ENCODE data around the gene EIF4E3. TPM values are rescaled to one million over a fixed set of nuclear protein-coding genes. Genes with fewer than 3 reads are reported as not detected.

Gene EIF4E3
- total and polyA plus RNA-seq, 7 donors = 14.8 to 35.3 (median 30.1) TPM

- TF ChIP-seq POLR2A (IDR thresholded peaks at IDR 0.05) (no peak), EP300 (IDR thresholded peaks at IDR 0.05) (no peak), POLR2AphosphoS5 (IDR thresholded peaks at IDR 0.05) (no peak), CTCF (IDR thresholded peaks at IDR 0.05) (no peak)
- Histone ChIP-seq H3K27ac (no peak overlapping the region), H3K27me3 (no peaks in the 10 kb centered on the region), H3K4me3 (no peak overlapping the region), H3K9me3 (no peaks in the 10 kb centered on the region), H3K4me1 (peaks cover 0 to 9% (median 2%) of the 10 kb centered on the region in 4 donors), H3K36me3 (peaks cover 0 to 25% (median 0%) of the 10 kb centered on the region in 4 donors)
- intact Hi-C loops (cut with DNase I) = no loop called here
- 85 to 86% methylated on average over 7 of the region's 7 CpGs for WGBS, 2 donors
- no peak for DNase-seq
These were observed 16.6 kb downstream of the EIF4E3 start for GRCh38 chr3:71708476-71709105.

- intact Hi-C loops (cut with DNase I) = no loop called here
- no peak for TF ChIP-seq POLR2A (IDR thresholded peaks at IDR 0.05)
- TF ChIP-seq POLR2AphosphoS5 (IDR thresholded peaks at IDR 0.05) = no peak
- TF ChIP-seq EP300 (IDR thresholded peaks at IDR 0.05) = no peak
- TF ChIP-seq CTCF (IDR thresholded peaks at IDR 0.05) = no peak
- H3K27me3 ChIP-seq = no peaks in the 10 kb centered on the region
- DNase-seq = no peak
- WGBS, 2 donors = 92% methylated on average over 5 of the region's 5 CpGs
- peaks cover 0 to 9% (median 2%) of the 10 kb centered on the region in 4 donors for H3K4me1 ChIP-seq
- H3K36me3 ChIP-seq = peaks cover 0 to 25% (median 0%) of the 10 kb centered on the region in 4 donors
- no peak overlapping the region for H3K4me3 ChIP-seq
- H3K9me3 ChIP-seq = no peaks in the 10 kb centered on the region
- H3K27ac ChIP-seq = no peak overlapping the region
These were observed 17.6 kb downstream of the EIF4E3 start for GRCh38 chr3:71707595-71707994.

- H3K27ac ChIP-seq = no peak overlapping the region
- no peak overlapping the region for H3K4me3 ChIP-seq
- TF ChIP-seq POLR2A (IDR thresholded peaks at IDR 0.05) = no peak
- TF ChIP-seq POLR2AphosphoS5 (IDR thresholded peaks at IDR 0.05) = no peak
- no peak for TF ChIP-seq EP300 (IDR thresholded peaks at IDR 0.05)
- TF ChIP-seq CTCF (IDR thresholded peaks at IDR 0.05) = no peak
- intact Hi-C loops (cut with DNase I) = no loop called here
- H3K9me3 ChIP-seq = no peaks in the 10 kb centered on the region
- H3K27me3 ChIP-seq = no peaks in the 10 kb centered on the region
- H3K36me3 ChIP-seq = peaks cover 0 to 25% (median 0%) of the 10 kb centered on the region in 4 donors
- H3K4me1 ChIP-seq = peaks cover 0 to 3% (median 1%) of the 10 kb centered on the region in 4 donors
- 90 to 95% methylated on average over 5 of the region's 5 CpGs for WGBS, 2 donors
- no peak for DNase-seq
These were observed 19.5 kb downstream of the EIF4E3 start for GRCh38 chr3:71705681-71706080.

- no peaks in the 10 kb centered on the region for H3K27me3 ChIP-seq
- H3K9me3 ChIP-seq = no peaks in the 10 kb centered on the region
- intact Hi-C loops (cut with DNase I) = no loop called here
- H3K27ac ChIP-seq = no peak overlapping the region
- H3K36me3 ChIP-seq = peaks cover 0 to 21% (median 0%) of the 10 kb centered on the region in 4 donors
- TF ChIP-seq POLR2A (IDR thresholded peaks at IDR 0.05) = no peak
- no peak for TF ChIP-seq EP300 (IDR thresholded peaks at IDR 0.05)
- no peak for TF ChIP-seq CTCF (IDR thresholded peaks at IDR 0.05)
- TF ChIP-seq POLR2AphosphoS5 (IDR thresholded peaks at IDR 0.05) = no peak
- H3K4me3 ChIP-seq = no peak overlapping the region
- no peaks in the 10 kb centered on the region for H3K4me1 ChIP-seq
- DNase-seq = no peak
These were observed 20.3 kb downstream of the EIF4E3 start for GRCh38 chr3:71704915-71705314.

GRCh38 chr3:71703797-71704196 is 21.4 kb downstream of the EIF4E3 start:
- no peak overlapping the region for H3K27ac ChIP-seq
- intact Hi-C loops (cut with DNase I) = no loop called here

More at GRCh38 chr3:71703797-71704196, 21.4 kb downstream of the EIF4E3 start:
- 74 to 90% methylated on average over 2 of the region's 2 CpGs for WGBS, 2 donors
- Histone ChIP-seq H3K36me3 (peaks cover 0 to 10% (median 0%) of the 10 kb centered on the region in 4 donors), H3K27me3 (no peaks in the 10 kb centered on the region), H3K4me3 (no peak overlapping the region), H3K4me1 (no peaks in the 10 kb centered on the region), H3K9me3 (no peaks in the 10 kb centered on the region)
- DNase-seq = no peak
- TF ChIP-seq POLR2A (IDR thresholded peaks at IDR 0.05) (no peak), POLR2AphosphoS5 (IDR thresholded peaks at IDR 0.05) (no peak), EP300 (IDR thresholded peaks at IDR 0.05) (no peak), CTCF (IDR thresholded peaks at IDR 0.05) (no peak)
